ENCODE results near the gene NR4A2.

Gene NR4A2

GRCh38 chr2:156333951-156334495, 1.5 kb upstream of the NR4A2 start:
- peak overlapping the region; percentile 63 for H3K4me3 ChIP-seq (ENCODE audit: low read depth, low read length)
- DNase-seq (ENCODE audit: low read depth): no peak
- no peak for TF ChIP-seq CTCF (IDR thresholded peaks at IDR 0.05; ENCODE audit: control insufficient read depth, extremely low read depth, insufficient read depth)

- no peak for TF ChIP-seq CTCF (IDR thresholded peaks at IDR 0.05; ENCODE audit: control insufficient read depth, extremely low read depth, insufficient read depth)
- no peak for DNase-seq (ENCODE audit: low read depth)
- H3K4me3 ChIP-seq (ENCODE audit: low read depth, low read length): peak overlapping the region; percentile 63
Measured at GRCh38 chr2:156333274-156333950, 891 bp upstream of the NR4A2 start.

GRCh38 chr2:156332284-156332533, 312 bp downstream of the NR4A2 start:
- DNase-seq (ENCODE audit: low read depth): no peak
- no peak for TF ChIP-seq CTCF (IDR thresholded peaks at IDR 0.05; ENCODE audit: control insufficient read depth, extremely low read depth, insufficient read depth)
- peak overlapping the region; percentile 63 for H3K4me3 ChIP-seq (ENCODE audit: low read depth, low read length)

GRCh38 chr2:156331572-156332283, 793 bp downstream of the NR4A2 start:
- peak overlapping the region; percentile 63 for H3K4me3 ChIP-seq (ENCODE audit: low read depth, low read length)
- no peak for DNase-seq (ENCODE audit: low read depth)
- TF ChIP-seq CTCF (IDR thresholded peaks at IDR 0.05; ENCODE audit: control insufficient read depth, extremely low read depth, insufficient read depth): no peak

- H3K4me3 ChIP-seq (ENCODE audit: low read depth, low read length): no peak overlapping the region
- TF ChIP-seq CTCF (IDR thresholded peaks at IDR 0.05; ENCODE audit: control insufficient read depth, extremely low read depth, insufficient read depth): no peak
- no peak for DNase-seq (ENCODE audit: low read depth)
Measured at GRCh38 chr2:156329927-156330726, 2.4 kb downstream of the NR4A2 start.

GRCh38 chr2:156329031-156329926, 3.2 kb downstream of the NR4A2 start:
- no peak overlapping the region for H3K4me3 ChIP-seq (ENCODE audit: low read depth, low read length)
- DNase-seq (ENCODE audit: low read depth): no peak
- no peak for TF ChIP-seq CTCF (IDR thresholded peaks at IDR 0.05; ENCODE audit: control insufficient read depth, extremely low read depth, insufficient read depth)
